CD4-positive, alpha-beta T cell treated with Interleukin-17A for 1 hour (primary cell): ENCODE results near the gene GPRIN1.
A peak's percentile ranks its signal among the peaks of the same experiment; 100 is the strongest.

ENCODE experiments used
- DNase-seq: peaks from one replicate; pipeline ENCODE4 v3.0.0-alpha.2; 2020

Gene GPRIN1

DNA sequence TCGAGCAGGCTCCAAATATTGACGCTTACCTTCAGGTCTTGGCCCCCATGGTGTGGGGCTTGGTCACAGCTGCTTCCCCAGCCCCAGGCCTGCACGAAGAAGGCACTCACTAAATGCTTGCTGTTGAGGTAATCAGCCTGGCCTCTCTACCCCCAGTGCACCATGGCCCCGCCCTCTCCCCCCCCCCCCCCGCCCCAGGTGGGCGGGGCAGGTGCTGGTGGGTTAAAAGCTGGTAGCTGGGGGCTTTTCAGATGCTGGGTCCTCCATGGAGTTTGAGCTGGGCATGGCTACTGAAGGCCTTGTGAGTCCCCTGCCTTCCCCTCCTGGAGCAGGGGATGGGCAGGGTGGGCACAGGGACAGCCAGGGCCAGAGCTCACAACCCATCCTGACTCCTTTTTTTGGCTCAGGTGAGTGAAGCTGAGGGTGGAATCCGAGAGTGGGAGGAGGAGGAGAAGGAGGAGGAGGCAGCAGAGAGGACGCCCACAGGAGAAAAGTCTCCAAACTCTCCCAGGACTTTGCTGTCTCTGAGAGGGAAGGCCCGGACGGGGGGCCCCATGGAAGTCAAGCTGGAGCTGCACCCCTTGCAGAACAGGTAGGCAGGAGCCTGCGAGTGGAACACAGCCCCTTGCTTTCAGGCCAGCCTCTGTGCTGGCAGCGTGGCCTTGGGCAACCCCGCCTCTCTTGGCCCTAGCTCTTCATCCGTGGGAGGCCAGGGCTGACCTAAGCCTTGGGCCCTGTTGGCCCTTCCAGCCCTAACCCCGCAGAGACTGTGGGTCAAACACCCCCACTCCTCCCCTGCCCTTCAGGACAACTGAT is 32.9 kb upstream of the GPRIN1 start:
- DNase-seq: no peak

DNA sequence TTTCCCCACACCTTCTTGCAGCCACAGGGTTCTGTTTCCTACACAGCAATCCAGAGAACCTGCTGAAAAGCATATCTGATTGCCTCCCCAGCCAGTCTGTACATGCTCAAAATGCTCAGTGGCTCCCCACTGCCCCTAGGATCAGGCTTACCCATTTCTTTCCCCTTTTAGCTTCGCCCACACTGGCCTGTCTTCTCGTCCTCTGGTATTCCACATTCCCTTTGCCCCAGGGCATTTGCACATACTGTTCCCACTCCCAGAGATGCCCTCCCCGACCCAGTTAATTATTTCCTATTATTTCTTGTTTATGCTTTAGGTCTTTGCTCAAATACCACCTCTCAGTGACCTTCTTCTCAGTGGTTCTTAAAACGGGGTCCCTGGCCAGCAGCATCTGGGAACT is 30.7 kb upstream of the GPRIN1 start:
- DNase-seq: no peak

DNA sequence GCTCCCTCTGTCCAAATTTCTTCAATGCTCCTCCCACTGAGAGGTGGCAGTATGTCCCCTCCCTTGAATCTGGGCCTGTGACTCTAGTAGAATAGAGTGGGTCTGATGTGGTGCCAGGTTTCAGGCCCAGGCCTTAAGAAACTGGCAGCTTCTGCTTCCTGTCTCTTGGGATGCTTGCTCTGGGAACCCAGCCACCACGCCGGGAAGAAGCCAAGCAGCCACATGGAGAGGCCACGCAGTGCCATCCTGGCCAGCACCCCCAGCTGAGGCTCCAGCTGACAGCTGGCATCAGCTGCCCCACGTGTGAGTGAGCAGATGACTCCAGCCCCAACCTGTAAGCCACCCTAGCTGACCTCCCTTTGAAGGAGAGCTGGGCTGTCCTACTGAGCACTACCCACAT is 30.0 kb upstream of the GPRIN1 start:
- DNase-seq: no peak

DNA sequence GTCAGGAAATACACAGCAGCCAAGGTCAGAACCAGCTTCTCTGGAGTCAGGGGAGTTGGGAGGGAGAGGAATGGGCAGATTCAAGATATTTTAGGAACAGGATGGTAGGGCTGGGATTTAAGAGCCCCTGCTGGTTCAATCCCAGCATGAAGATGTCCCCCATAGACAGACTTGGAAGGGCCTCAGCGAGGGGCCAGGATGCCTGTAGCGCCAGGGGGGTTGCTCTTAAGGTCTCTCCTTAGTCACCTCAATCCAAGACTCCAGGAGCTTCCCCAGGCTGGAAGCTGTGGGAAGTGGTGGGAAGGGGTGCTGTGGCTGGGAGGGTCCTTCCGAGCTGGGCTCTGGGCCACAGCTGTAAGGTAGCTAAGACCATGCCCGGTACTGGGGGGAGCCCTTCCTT is 29.3 kb upstream of the GPRIN1 start:
- DNase-seq: no peak

DNA sequence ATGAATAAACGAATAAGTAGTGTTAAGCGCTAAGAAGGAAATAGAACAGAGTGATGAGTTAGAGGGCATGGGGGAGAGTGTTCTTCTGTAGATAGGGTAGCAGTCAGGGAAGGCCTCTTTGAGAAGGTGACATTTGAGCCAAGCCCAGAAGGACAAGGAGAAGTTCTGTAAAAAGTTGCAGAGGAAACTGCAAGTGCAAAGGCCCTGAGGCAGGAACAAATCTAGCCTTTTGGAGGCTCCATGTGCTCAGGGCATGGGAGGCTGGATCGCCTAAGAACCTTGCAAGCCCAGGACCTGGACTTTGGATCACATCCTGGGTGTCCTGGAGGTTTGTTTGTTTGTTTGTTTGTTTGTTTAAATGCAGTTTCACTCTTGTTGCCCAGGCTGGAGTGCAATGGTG is 28.5 kb upstream of the GPRIN1 start:
- DNase-seq: no peak

DNA sequence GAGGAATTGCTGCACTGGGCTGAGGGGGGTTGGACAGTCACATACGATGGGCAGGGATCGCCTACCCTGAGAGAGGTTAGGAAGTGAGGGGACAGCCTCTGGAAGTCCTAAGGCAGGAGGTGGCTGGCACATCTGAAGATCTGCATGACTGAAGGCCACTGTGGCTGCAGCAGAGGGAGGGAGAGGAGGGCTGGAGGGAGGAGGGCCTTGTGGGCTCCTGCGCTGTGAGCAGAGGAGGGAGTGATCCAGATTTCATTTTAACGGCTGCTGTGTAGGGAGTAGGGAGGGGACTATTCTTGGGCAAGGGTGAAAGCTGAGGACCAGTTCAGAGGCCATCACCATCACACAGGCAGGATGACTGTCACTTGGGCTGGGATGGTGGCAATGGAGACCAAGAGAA is 27.6 kb upstream of the GPRIN1 start:
- no peak for DNase-seq

DNA sequence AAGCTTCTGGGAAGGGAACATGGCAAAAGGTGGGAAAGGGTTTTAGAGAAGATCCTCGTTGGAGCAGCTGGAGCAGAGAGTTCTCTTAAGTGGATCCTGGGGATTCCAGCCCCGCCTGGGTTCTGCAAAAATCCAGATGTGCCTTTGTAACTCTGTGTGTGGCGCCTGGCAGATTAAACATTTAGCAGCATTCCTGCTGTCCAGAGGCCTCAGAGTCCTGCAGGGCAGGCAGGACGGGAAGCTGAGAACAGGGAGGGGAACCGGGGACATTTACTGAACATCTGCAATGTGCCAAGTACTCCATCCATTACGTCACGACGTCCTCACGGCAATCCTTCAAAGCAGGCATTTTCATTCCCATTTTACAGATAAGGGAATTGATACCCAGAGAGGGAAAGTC is 26.5 kb upstream of the GPRIN1 start:
- DNase-seq: no peak

DNA sequence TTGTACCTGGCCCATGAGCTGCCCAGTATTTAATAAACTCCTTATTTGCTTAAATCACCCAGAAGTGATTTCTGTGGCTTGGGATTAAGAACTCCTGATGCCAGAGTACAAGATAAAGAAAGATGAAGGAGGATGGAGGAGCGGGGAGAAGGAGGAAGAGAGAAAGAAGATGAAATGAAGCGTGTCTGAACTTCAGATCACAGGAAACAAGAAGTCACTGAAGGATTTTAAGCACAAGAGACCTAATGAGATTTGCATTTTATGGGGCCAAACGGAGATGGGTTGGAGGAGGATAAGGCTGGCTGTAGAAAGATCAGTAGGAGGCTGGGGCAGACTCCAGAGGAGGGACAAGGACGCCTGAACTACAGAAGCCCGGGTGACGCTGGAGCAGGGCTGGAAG is 23.6 kb upstream of the GPRIN1 start:
- DNase-seq: no peak

DNA sequence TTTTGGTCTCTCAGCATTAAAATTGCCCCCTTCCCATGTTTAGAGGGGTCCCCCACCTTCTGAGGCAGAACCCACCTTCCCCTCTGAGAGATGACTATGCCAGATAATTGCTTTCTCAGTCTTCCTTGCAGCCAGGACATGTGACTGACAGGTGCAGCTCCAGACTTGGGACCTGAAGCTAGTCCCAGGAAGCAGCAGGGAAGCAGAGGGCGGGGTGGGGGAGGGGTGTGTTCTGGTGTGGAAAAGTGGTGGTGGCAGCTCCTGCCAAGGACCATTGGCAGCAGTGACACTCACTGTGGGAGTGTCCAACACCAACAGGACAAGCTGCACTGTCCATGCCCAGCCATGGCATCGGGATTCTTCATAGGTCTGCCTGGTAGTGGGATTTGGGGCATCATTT is 22.8 kb upstream of the GPRIN1 start:
- no peak for DNase-seq

DNA sequence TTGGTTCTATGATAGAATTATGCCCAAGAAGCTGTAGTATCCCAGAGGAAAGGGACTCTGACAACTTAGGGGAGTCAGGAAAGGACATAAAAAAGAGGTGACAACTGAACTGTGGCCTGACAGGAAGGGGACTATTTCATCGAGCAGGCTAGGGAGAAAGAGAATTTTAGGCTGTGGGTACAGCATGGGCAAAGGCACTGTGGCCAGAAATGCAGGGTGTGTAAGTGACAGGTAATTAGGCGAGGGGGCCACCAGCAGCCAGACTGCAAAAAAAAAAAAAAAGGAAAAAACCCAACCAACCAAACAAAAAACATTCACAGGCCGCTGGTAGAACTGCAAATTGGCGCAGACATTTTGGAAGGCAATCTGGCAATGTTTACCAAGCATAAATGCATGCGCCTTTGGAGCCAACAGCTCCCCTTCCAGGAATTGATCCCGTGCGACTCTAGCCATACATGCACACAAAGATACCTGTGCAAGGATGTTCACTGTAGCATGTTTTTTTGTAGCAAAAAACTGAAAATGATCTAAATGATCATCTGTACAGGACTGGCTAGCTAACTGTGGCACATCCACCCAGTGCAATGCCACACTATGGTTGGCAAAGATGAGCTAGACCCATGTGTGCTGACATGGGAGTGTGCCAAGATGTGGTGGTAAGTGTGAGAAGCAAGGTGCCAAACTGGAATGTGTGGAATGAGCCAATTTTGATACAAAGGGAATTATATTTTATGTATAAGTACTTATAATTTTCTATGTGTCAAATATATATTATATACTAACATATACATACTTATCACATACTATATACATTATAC is 21.6 kb upstream of the GPRIN1 start:
- DNase-seq: no peak

DNA sequence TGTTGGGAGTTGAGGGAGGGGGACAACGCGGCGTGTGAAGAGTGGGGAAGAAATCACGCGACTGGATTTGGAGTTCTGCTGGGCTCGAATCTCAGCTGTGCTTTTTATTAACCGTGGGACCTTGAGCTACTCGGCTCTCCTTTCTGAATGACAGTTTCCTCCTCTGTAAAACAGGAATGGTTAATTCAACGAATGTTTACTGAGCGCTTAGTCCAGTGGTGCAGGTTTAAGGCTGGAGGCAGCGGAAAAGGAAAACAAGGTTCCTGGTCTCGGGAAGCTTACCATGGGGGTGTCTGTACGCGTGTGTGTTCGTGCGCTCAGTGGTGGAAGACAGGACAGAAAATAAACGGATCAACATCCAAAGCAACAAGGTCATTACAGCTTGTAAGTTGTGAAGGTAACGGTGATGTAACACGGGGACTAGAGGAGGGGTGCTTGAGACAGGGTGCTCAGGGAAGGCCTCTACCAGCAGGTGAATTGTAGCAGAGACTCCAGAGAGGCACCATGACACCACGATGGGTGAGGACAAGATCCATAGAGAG is 20.8 kb upstream of the GPRIN1 start:
- no peak for DNase-seq

DNA sequence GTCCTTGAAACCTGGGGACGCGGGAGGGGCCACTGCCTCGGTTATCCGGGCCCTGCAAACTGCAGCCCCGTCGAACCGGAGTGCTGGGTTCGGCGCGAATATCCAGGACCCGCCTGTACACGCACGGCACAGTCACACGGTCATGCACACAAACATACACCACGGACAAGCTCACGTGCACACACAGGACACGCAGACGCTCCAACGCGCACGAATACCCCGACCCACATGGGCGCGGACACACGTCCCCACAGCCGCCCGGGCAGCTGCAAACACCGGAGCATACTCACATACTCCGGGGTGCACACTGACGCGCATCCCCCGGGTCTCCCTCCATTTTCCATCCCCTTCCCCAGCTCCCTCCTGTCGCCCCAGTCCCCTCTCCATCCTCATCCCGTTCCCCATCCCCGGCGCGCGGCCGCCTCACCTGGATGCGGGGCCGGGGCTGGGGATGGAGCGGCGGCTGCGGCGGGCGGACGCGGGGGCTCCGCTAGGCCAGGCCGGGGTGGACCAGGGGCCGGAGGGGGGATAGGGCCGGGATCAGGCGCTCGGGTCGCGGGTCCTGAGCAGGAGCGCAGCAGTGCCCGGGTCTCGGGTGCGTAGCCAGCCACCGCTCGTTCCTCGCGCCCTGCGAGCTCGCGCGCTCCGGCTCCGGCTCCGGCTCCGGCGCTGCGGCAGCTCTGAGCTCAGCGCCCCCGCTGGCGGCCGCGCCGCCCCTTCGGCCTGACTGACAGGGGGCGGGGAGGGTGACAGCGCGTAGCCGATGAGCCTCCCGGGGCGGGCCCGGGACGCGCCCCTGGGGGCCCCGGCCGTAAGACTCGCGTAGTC is 20.1 kb upstream of the GPRIN1 start, which contains the start of the genes EIF4E1B and SNCB:
Gene EIF4E1B, plus strand, starts transcription at position 823 of the 828 bp plus-strand sequence. CDS start 12,113 bp downstream, outside the sequence.
Gene SNCB, minus strand, starts transcription at position 682 of the 828 bp plus-strand sequence. CDS start 880 bp downstream, outside the sequence.
- DNase-seq: peak; percentile 30

DNA sequence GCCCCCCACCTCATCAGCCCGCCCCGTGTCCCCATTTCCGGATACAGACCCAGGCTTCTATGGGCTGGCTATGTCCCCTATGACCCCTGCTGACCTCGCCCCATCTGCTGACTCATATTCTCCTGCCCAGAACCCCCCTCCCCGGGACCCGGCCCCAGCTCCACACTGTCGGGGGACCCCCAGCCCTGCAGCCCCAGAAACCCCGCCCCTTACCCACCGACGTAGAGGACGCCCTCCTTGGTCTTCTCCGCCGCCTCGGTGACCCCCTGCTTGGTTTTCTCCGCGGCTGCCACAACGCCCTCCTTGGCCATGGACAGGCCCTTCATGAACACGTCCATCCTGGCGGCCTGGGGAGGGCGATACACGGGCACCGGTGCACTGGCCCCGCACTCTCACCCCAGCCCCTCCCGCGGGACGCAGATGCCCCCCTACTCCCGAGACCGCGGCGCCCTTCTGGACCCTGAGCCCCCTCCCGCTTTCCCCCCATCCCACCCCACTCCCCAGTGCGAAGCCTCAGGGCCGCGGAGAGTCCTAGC is 19.4 kb upstream of the GPRIN1 start:
- DNase-seq: no peak

DNA sequence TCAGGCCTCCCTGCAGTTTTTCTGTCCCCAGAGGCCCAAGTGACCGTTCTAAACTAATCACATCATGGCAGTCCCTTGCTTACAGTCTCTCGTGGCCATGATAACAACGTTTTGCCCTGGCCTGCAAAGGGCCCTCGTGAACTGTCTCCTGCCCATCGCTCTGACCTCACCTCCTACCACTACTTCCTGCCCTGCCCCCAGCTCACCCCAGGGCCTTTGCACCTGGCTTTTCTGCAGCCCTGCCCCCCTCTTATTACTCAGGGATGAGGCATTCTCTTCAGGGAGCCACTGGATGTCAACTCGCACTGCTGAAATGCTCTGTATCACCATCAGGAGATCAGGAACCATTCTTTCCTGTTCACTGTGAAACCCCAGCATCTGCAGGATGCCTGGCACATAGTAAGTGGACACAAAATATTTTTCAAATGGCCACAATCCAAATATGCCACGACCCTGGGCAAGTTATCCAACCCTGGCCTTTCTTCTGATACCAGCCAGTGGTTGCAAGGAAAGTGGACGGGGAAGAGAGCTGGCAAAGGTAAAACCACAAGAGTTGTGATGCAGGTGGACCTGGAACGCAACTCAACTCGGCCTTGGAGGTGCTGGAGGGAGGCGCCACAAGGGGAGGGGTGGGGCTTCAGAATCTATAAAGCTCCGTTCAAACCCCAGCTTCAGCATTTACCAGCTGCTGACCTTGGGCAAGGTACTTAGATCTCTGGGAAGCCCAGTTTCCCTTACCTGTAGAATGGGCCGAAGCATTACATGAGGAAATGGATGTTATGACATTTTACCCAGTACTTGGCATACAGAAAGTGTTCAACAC is 18.7 kb upstream of the GPRIN1 start:
- DNase-seq: no peak

DNA sequence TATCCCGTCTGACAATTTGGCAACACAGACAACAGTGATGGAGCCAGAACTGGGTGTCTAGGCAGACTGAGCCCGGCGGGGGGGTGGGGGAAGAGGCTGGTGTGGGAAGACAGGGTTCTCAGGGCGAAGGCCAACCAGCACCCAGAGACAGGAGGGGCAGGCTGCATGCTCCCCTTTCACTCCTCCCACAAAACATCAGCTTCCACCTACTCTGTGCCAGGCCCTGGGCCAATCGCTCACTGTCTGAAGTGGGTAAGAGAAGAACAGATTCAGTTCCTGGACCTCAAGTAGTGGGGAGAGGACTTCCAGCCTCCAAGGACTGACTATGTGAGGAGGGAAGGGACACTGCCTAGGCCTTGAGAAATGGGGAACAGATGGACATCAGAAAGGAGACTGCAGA is 17.6 kb upstream of the GPRIN1 start:
- DNase-seq: no peak

DNA sequence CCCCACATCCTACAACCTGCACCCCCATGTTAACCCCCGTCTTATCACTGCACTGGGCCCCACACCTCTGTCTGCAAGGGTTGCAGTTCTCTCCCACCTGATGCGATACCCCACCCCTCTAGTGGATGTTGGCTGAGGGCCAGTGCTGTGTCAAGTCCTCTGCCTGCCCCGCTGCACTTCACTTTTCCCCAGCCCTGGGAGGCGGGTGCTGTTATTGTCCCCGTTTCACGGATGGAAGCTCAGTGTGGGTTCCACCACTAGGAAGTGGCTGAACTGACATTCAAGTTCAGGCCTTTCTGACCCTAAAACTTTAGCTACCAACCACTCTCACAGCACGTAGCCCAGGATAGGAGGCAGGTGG is 16.9 kb upstream of the GPRIN1 start:
- no peak for DNase-seq

DNA sequence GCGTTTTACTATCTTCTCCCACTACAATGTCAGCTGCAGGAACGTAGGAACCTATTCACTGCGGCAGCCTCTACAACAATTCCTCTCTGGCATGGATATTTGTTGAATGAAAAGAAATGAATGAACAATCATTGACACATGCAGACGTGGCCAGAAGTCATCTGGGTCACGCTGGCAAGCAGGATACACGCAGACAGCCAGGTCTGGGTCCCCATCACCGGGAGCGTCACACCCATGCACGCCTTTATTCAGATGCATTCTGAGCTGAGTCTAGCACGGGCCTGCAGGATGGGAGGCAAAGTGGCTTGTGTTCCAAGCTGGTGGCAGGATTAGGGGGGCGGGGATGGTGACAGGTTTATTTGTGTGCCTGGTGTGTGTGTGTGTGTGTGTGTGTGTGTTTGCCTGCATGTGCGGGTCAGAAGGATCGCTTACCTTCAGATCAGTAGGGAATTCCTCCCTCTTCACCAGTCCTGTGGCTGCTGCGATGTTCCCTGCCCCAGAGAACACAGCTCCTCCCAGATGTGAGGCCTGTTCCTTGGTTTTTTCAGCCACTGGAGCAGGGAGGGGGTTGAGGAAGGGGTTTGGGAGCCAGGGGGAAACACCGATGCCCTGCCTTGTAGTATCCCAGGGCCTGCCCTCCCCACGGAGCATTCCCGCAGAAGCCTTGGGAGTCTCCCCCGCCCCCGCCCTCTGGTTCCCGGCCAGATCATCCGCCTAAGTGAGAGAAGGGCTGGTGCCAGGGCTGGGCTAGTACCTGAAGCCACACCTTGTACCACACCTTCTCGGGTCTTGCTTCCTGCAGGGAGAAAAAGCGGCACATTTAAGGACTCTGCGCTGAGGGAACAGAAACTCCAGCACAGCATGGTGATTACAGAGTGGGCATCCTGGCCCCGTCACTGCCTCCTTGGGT is 16.3 kb upstream of the GPRIN1 start:
- no peak for DNase-seq

DNA sequence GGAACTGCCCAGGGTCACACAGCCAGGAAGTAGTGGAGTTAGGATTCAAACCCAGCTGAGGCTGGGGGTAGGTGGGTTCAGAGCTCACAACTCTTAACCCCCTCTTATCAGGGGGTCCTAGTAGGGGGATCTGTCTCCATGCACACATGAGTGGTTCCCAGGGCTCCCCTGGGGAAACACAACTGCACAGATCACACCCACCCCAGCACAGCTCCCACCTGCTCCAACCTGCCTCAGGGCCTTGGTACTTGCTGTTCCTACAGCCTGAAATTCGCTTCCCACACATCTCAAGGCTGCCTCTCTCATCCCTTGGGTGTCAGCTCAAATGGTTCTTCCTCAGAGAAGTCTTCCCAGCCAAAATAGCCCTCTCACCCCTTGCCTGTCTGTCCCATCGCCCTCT is 15.6 kb upstream of the GPRIN1 start:
- no peak for DNase-seq

DNA sequence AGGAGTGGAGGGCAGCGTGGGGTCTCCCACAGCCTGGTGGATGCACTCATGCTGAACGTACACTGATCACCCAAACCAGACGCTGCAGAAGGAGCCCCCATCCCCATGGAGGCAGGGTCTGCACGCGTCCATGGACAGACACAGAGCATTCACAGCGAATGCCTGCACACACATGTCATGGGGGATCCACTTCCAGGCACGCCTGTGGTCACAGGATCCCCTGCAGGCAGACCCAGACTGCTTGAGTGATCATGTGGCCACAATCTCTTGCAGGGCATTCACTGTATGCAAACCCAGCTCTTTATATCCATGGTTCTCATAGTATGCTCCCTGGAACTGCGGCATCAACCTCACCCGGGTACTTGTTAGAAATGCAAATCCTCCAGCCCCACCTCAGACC is 15.0 kb upstream of the GPRIN1 start:
- no peak for DNase-seq

DNA sequence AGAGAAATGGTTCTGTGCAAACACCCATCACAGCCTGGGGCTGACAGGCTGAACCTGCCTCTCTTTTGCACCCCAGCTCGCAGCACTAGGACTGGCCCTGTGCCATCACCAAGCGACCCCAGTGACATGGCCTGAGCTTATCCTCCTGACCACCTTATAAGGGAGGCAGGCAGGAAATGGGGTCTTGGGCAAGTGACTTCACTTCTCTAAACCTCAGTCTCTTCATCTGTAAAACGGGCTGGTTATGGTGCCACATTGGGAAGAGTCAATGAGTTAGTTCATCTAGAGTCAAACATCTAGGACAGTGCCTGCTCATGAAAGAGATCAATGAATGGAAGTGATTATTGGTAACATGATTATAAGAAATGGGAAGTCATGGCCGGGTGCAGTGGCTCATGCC is 14.2 kb upstream of the GPRIN1 start:
- DNase-seq: no peak

DNA sequence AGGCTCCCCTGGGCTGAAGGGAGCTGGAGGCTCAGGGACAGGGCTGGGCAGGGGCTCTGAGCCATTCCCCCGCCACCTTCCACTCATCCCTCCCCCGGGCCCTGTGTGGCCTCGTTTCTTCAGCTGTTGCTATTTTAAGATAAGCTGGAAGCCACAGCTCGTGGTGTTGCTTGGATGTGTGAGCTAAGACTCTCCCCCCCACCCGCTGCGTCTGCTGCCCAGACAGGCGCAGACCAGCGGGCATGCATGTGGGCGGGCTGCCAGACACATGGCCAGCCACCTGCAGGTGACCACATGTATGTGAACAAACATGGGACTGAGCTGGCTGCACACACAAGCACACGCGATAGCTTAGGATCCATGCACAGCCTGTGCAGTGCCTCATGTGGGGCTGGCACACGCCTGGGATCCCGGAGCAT is 11.7 kb upstream of the GPRIN1 start:
- DNase-seq: no peak
